ENCODE measurements around the gene HECTD4. TPM values are rescaled to one million over a fixed set of nuclear protein-coding genes. Genes with fewer than 3 reads are reported as not detected.

The HECTD4 gene
- polyA plus RNA-seq, 4 donors, result 35.9 to 68.5 (median 52.6) TPM

GRCh38 chr12:112184056-112184887 is 198.0 kb downstream of the HECTD4 start:
- DNase-seq (ENCODE audit: low read depth in 4 of 4, low spot score in 2 of 4), result no peak

GRCh38 chr12:112183141-112184021 is 198.8 kb downstream of the HECTD4 start:
- no peak for DNase-seq (ENCODE audit: low read depth in 4 of 4, low spot score in 2 of 4)

GRCh38 chr12:112182499-112182898 is 199.7 kb downstream of the HECTD4 start:
- no peak for DNase-seq (ENCODE audit: low read depth in 4 of 4, low spot score in 2 of 4)

- no peak for DNase-seq (ENCODE audit: low read depth in 4 of 4, low spot score in 2 of 4)
Observed at GRCh38 chr12:112180422-112180821, 201.8 kb downstream of the HECTD4 start.

- DNase-seq (ENCODE audit: low read depth in 4 of 4, low spot score in 2 of 4), result no peak
Observed at GRCh38 chr12:112179916-112180315, 202.3 kb downstream of the HECTD4 start.

GRCh38 chr12:112179341-112179740 is 202.9 kb downstream of the HECTD4 start:
- no peak for DNase-seq (ENCODE audit: low read depth in 4 of 4, low spot score in 2 of 4)

GRCh38 chr12:112178796-112179195 is 203.4 kb downstream of the HECTD4 start:
- DNase-seq (ENCODE audit: low read depth in 4 of 4, low spot score in 2 of 4), result no peak

- no peak for DNase-seq (ENCODE audit: low read depth in 4 of 4, low spot score in 2 of 4)
Observed at GRCh38 chr12:112176321-112177010, 205.8 kb downstream of the HECTD4 start.

GRCh38 chr12:112175361-112176155 is 206.7 kb downstream of the HECTD4 start:
- DNase-seq (ENCODE audit: low read depth in 4 of 4, low spot score in 2 of 4), result no peak

GRCh38 chr12:112172556-112173324 is 209.5 kb downstream of the HECTD4 start:
- no peak for DNase-seq (ENCODE audit: low read depth in 4 of 4, low spot score in 2 of 4)

- DNase-seq (ENCODE audit: low read depth in 4 of 4, low spot score in 2 of 4), result no peak
Observed at GRCh38 chr12:112170971-112171596, 211.1 kb downstream of the HECTD4 start.

- DNase-seq (ENCODE audit: low read depth in 4 of 4, low spot score in 2 of 4), result no peak
Observed at GRCh38 chr12:112170376-112170775, 211.9 kb downstream of the HECTD4 start.

- no peak for DNase-seq (ENCODE audit: low read depth in 4 of 4, low spot score in 2 of 4)
Observed at GRCh38 chr12:112169966-112170365, 212.3 kb downstream of the HECTD4 start.

GRCh38 chr12:112169161-112169872 is 212.9 kb downstream of the HECTD4 start:
- DNase-seq (ENCODE audit: low read depth in 4 of 4, low spot score in 2 of 4), result no peak

- DNase-seq (ENCODE audit: low read depth in 4 of 4, low spot score in 2 of 4), result no peak
Observed at GRCh38 chr12:112168561-112168971, 213.7 kb downstream of the HECTD4 start.

GRCh38 chr12:112167718-112168525 is 214.3 kb downstream of the HECTD4 start:
- DNase-seq (ENCODE audit: low read depth in 4 of 4, low spot score in 2 of 4), result no peak

GRCh38 chr12:112167031-112167461 is 215.2 kb downstream of the HECTD4 start:
- DNase-seq (ENCODE audit: low read depth in 4 of 4, low spot score in 2 of 4), result no peak

Data from left renal cortex interstitium (tissue), 4 donors.